GM21515 (cell line): ENCODE data around the gene PRKG1.

Experiments used
- ATAC-seq: cut with Tn5 transposase; IDR thresholded peaks from one replicate; pipeline ENCODE4 v1.9.1; 2021; ENCODE audit not compliant: unreplicated experiment

PRKG1 gene

DNA sequence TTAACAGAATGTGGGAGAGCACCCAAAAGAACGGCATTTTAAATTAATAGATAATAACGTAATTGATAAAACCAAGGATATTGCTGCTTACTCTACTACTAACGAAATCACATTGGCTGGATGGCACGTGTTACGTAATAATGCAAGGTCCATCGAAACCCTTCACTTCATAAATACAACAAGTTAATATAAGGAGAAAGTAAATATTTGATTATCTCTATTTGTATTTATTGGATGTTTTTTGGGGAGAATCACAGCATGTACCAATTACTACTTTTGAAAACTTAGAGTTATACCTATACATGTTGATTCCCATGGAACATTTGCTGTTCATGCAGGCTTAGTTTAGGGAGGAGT lies 1.6 kb downstream of the PRKG1 start:
- ATAC-seq, result no peak

DNA sequence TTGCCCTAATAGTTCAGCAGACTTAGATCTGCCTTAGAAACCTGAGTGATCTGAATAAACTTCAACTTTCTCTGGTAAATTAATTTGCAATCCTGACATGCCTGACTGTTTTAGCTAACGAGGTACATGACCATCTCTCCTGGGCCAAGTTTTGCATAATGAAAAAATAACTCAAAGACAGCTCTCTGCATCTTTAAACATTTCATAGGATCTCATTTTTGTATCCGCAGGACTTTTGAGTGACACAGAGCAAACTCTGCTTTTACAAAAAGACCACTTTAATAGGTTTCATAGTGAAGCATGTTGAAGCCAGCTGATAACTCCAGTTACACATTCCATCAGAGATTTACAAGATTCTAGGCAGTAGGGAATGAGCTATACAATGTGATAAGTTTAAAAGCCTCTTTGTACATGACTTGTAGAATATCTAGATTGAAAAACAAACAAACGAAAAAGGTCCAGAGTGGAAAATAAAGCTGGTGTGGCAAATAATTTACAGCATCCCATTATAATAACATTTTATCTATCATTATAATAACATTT lies 2.1 kb downstream of the PRKG1 start:
- no peak for ATAC-seq

DNA sequence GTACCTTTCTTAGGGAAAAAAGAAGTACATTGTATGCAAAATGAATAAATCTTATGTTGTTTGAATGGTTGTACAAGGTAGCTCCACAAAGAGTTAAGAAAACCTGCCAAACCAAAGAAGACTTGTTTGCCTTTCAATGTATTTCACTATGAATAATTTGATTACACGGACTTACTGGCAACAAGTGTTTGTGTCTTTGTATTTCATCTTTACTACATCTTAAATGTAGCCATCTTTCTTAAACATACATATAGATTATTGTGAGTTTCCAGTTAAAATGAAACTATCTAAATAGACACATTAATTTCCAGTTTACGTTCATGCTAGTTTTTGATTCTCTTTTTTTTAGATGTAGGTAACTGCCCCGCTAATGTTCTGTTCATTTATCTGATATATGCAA lies 2.8 kb downstream of the PRKG1 start:
- ATAC-seq, result no peak

DNA sequence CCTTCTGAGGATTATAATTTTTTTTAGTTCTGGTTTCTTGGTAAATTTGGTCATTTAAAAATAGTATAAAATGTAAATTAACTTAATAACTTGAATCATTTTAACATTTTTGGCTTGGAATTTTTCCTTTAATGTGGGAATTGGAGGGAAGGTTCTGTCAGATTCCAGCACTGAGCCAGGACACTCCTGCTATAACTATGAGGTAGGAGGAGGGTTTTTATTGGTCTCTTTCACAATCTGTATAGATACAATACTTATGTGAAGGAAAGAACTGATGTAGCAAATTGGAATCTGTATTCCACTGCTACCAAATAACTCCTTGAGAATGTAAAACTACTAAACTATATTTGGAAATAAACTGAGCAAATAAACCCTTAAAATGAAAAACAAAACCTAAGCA lies 3.2 kb downstream of the PRKG1 start:
- ATAC-seq, result no peak

DNA sequence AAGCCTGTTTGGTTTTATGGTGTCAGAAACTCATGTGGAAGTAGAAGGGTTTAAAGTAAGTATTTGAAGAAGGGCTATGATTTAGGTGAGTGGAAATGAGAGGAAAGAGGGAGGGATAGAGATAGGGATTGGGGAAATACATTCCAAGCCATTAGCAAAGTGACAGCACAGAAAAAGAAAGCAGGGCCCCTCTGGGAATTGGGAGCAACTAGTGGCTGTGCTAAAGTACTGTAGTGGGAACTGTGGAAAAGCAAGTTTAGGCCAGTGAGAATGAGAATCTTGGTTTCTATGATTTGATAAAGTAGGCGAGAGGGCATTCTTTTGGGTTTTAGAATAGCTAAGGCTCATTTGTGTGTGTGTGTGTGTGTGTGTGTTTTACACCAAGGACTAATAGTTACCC lies 5.0 kb downstream of the PRKG1 start:
- no peak for ATAC-seq

DNA sequence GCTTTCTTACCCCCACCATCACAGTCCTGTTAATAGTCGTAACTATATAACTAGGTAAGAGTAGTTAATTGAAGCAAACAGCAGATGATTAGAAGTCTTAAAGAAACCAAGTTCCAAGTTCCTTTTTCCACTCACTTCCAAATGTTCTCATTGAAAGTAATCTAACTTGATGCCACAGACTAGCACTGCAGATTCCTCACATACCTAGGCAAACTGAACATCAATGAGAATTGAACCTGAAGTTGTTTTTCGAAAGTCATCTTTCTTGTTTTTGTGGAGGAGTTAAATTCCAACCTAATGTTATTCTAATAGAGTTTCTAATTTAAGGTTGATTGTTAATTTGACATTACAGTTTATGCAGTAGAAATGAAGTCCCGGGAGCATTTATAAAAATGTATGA lies 5.5 kb downstream of the PRKG1 start:
- ATAC-seq, result no peak

DNA sequence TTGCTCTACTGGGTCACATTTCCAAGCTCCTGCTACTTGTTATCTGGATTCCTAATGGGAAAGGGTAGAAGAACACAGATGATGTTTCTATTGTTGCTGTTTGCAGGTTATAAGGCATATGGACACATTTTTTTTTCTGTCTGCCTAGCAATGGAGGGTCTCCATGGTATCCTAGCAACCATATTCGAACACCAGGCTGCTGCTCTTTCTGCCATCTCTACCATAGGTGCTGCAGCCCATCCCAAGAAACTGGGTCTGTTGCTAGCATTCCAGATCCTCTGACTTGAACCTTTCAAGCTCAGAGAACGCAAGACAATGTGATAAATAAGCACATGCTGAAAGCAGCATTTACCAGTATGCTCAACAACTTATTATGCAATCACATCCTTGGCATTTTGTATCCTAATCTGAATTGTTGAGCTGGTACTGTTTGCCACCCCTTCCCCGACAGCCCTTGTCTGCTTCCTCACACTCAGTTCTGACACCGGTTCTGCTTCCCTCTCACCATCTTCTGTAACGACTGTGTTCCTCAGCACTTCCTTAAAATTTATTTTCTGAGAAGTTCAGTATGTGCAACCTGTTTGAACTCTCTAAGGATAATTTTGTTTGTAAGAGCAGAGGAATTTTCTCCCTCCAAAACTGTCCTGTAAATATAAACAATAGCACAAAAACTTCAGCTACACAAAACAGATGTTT lies 6.2 kb downstream of the PRKG1 start:
- ATAC-seq, result no peak

DNA sequence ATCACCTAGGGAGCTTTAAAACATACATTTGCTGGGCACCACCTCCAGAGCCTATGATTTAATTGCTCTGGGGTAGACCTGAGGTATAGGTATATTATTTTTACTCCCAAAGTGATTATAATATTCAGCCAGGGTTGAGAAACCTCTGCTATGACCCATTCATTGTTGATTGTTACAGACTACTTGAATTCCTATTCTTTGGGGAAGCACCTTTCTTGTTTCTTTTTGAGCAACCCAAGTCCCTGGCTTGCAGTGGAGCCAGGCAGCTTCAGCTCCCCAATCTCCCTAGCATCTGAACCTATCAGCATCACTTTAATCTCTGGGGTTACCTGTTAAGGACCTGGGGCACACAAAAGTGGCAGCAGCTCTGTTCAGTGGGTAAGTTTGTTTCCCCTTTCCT lies 8.6 kb downstream of the PRKG1 start:
- ATAC-seq, result no peak

DNA sequence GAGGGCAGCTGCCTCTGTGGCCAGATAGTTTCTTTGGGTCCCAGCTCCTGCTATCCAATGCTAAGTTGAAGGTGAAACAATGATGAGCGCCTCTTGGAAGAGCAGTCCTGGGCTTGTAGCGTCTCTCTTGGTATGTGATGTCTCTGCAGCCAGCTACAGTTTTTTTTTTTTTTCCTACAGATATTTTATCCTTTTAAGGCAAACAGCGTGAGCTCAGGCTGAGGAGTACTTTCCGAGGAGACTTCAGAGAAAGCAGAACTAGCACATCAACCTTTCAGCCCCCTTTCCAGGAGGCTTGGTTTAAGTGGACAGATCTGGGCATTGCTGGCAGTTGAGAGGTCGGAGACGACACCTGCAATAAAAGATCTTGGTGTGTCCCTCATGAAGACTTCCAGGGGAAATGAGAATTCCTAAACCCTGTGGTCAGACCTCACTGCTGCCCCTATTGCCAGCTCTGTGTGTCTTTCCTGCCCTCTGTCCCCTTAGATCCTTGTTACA lies 9.1 kb downstream of the PRKG1 start:
- ATAC-seq, result no peak

DNA sequence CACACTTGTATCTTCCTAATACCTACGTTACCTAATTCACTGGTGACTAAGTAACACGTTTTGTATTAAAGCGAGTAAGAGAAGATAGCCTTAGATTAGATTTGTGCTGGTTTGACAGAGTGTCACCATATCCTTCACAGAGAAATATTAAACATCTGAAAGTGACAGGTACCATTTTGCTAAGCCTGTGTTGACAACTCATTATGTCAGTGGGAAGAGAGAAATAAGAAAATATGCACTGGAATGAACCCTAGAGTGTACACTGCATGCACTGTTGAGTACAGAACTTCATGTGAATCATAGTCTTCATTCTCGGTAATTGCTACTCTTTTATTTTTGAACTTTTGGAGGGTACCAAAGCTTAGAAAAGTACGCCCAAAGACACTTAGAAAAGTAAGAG lies 10.9 kb downstream of the PRKG1 start:
- no peak for ATAC-seq

DNA sequence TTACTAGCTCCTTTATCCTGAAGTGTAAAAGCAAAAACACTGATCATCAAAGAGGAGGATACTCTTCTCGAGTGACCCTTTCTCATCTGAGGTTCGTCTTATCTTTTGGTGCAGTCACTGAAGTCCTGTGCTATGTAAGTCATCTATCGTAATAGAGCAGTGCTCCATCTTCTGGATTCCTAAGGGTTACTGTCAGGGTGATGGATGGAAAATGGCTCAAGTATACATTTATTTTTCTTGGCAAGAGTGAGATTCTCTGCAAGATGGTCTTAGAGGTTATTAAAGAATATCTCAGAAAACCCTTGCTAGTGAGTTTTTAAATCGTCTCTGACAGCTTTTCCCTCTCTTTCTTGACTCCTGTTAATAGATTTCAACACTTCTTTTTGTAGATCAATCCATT lies 12.4 kb downstream of the PRKG1 start:
- ATAC-seq, result no peak

DNA sequence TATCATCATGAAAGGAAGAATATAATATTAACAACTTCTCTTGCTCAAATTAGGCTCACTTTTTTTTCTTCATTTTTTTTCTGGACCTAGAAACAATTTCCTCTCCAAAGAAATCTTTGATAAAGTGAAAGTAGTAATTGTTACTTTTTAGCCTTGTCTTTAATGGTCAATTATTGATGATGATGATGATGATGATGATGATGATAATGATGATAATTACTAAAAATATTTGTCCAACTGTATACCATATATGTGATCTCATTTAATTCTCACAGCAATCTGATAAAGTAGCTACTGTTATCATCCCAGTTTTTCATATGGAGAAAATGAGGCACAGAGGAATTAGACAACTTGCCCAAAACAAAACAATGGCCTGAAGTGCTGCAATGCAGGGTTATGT lies 12.8 kb downstream of the PRKG1 start:
- ATAC-seq, result no peak

DNA sequence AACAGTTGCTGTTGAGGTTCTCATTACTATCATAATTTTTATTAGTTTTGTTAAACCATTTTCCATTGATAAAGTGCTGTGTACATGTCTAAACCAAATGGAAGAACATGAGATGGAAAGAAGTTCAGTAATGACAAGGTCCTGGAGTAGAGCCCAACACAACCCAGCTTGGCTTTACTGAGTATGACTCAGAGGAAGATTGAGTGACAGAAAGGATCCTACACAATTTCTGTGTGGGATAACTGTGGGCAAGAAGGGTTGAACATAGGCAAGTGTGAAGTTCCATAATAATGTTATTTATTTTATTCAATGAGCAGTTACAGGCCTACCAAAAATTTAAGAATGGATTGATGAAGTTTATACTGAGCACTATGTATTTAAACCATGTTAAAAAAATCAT lies 15.9 kb downstream of the PRKG1 start:
- no peak for ATAC-seq

DNA sequence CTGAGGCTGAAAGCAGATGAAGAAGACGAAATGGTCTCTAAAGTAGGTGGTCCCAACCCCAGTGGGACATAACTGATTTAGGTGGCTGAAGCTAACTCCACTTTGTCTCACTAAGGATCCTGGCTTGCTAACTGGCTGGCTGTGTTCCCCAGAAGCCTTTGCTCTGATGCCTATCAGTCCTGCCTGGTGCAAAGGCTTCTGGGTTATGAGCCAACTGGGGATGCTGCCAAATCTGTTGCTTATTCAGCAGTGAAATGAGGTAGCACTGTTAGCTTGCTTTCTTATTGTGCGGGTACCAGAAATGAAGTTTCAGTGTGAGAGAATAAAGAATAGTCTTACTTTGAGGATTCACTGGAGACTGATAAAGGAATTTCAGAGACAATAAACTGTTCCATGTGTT lies 18.1 kb downstream of the PRKG1 start:
- no peak for ATAC-seq

DNA sequence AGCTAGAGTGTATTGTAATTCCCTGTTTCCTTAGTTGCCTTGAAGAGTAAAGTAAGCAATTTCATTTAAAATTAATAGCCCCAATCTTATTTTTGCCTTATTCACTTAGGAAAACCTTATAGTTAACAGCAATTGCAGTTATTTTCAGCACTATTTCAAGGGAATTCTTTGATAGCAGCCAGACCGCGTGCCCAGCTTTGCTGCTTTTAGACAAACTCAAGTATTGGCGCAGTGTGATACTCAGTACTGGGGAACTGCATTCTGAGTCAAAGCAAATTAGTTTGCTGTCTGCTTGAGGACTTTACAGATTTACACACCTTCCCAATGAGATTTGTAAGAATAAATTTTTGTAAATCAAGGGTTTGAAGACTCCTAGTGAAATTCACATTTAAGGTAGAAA lies 21.2 kb downstream of the PRKG1 start:
- ATAC-seq, result no peak

DNA sequence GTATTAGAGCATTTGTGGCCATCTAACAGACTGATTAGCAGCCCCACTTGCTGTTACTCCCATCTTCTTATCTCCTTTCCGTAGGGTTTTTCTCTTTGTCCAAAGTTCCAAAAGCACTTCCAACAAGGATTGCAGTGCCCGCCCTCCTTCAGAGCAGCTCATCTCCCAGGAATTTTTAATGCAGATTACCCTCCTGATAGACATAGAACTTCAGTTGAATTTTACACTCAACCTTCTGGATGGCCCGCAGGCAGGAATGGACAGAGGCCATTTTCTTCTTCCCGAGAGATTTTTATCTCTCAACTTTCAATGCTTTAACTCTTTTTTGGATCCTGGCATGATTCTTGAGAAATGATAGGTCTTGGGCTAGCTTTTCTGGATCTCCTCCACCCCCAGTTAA lies 23.3 kb downstream of the PRKG1 start:
- ATAC-seq, result no peak

DNA sequence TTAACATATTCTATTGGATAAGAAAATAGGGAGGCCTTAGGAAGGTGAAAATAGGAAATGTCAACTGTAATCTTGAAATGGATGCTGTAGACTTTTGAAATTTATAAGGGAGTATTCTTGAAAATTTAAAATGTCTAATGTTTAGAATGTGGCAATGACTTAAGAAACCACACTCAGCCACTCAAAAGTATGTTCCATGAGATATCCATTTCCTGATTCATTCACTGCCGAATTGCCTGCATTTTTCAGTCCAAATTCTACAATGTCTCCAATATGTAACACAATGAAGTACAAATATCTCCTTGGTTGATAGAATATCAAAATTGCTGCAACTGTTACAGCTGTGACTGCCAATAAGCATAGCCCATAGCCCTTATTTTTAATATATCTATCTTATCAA lies 25.9 kb downstream of the PRKG1 start:
- no peak for ATAC-seq

DNA sequence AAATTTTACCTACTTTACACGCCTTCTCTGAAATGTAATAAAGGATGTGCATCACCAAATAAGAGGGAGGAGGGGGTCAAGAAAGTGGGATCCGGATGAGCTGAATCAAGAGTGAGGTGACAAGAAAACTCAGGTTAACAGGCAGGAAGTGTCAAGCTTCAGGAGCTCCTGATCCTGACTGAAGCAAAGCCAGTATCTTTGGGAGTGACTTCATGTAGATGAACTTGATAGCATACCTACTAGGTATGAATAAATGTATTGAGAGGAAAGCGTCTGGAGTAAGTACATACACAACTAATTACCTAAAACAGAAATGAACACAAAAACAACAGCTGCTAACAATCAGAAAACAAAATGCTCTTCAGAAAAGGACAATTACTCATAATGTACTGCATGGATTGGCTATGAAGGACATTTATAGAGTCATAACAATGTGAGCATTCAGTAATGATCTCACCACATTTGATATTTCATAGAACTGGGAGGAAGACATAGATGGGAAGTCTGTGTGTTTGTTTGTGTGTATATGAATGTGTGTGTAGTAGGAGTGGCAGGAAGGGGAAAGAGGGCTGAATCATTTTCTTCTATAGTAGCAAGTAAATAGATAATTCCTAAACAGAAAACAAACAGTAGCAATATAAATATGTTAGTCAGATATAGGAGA lies 29.4 kb downstream of the PRKG1 start:
- no peak for ATAC-seq

DNA sequence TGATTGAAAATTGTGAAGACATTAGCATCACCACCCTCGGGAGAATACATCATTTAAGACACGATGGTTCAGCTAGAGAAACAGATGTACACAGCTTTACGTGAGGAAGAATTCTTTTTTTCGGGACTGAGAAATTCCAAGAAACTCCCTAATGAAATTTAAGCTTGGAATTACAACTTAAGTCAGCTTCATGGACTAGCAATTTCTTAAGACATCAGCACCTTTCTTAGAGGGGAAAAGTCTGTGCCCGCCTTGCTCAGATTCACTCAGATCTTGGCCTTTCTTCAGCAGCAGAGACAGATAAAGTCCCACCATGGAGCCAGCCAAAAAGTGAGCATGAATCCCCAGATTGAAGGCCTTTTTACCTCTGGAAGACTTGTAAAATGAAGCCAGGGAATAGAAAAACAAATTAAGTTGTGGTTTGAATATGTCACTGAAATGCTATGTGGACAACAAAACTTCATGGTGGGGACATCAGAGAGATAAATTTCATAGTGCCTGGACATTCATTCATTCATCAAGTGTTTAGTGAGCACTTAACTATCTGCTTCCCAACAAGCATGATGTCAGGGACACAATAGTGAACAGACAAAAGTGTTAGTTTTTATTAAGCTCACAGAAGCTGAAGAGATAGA lies 32.1 kb downstream of the PRKG1 start:
- ATAC-seq, result no peak

DNA sequence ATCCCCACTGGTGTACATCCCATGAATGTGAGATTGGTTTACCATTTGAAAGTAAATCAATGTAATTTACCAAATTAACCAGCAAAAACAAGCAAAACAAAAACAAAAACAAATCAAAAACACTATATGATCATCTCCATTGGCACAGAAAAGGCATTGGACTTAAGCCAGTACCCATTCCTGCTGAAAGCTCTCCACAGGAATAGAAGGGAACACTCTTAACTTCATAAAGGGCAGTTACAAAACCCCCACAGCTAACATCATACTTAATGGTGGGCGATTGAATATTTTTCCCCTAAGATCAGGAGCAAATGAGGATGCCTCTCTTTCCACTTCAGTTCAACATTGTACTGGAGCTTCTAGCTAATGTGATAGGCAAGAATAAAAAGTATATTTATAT lies 34.1 kb downstream of the PRKG1 start:
- ATAC-seq, result no peak

DNA sequence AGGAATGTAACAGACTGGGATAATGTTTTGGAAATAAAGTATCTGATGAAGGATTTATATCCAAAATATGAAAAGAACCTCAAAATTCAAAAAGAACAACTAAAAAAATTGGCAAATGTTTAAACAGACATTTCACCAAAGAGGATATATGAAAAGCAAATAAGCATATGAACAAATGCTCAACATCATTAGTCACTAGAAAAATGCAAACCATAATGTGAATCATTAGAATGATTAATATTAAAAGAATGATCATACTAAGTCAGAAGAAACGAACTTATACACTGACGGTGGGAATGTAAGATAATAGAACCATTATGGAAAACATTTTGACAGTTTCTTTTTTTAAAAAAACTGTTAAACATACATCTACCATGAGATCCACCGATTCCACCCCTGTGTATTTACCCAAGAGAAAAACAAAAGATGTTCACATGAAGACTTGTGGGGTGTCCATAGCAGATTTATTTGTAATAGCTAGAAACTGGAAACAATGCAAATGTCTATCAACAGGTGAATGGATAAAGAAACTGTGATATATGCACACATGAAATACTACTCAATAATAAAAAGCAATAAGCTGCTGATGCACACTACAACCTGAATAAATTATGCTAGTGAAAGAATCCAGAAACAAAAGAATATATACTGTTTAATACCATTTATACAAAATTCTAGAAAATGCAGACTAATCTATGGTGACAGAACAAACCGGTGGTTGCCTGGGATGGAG lies 35.7 kb downstream of the PRKG1 start:
- no peak for ATAC-seq

DNA sequence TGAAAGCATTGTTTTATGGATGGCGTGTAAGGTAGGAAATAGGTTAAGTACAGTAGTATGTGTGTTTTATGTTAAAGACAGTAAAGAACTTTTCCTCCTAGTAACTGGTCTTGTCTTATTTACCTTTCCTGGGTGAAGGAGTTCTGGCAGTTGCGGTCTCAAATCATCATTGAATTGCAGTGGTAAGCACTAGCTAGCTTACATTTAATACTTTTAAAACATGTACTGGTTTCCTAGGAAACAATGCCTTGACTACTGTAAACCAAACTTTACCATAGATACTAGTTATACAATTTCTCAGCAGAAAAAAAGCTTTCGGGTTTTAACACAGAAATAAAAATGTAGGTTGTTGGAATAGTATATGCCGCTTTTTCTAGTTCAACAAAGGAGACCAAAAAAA lies 37.7 kb downstream of the PRKG1 start:
- no peak for ATAC-seq
